Measurements from ENCODE around the gene WDR41. TPM values are rescaled to one million over a fixed set of nuclear protein-coding genes. Genes with fewer than 3 reads are reported as not detected.

The WDR41 gene
- total RNA-seq, 1 experiment from 2014 or later = 25.2 TPM

GRCh38 chr5:77499441-77499840 lies 7.3 kb upstream of the WDR41 start:
- CTCF ChIA-PET = interaction anchor here (0.6 kb wide), 1 partner anchor 413 kb away, joined by 5 read pairs; no protein-coding TSS in a partner anchor

GRCh38 chr5:77498952-77499351 lies 6.8 kb upstream of the WDR41 start:
- BruUV-seq (replicated peaks) = no TSS peak
- no peak for TF ChIP-seq EZH2 (IDR thresholded peaks at IDR 0.05; ENCODE audit: low read depth)
- no peak for TF ChIP-seq CTCF (conservative IDR thresholded peaks at IDR 0.05)
- no peaks in the 10 kb centered on the region for H3K27me3 ChIP-seq (ENCODE audit: insufficient read depth, low read depth)
- H3F3A ChIP-seq (ENCODE audit: insufficient read depth, low read depth) = no peaks in the 10 kb centered on the region
- no peak overlapping the region for H2AFZ ChIP-seq
- H4K20me1 ChIP-seq (ENCODE audit: insufficient read depth) = no peaks in the 10 kb centered on the region
- no peak for DNase-seq
- POLR2A ChIA-PET (ENCODE audit: unreplicated experiment) = no interaction called here
- intact Hi-C loops (cut with micrococcal nuclease; ENCODE audit: unreplicated experiment) = no loop called here
- no peaks in the 10 kb centered on the region for H3K9me2 ChIP-seq (ENCODE audit: insufficient read depth)
- H3K27ac ChIP-seq = no peak overlapping the region
- H3K79me2 ChIP-seq (ENCODE audit: low read depth) = no peaks in the 10 kb centered on the region
- H3K4me2 ChIP-seq = no peak overlapping the region
- H3K9me3 ChIP-seq (ENCODE audit: insufficient read depth, low read depth) = no peaks in the 10 kb centered on the region
- no peak overlapping the region for H3K4me3 ChIP-seq
- H3K36me3 ChIP-seq (ENCODE audit: low read depth) = no peaks in the 10 kb centered on the region
- H3K4me1 ChIP-seq (replicated peaks; ENCODE audit: insufficient read depth) = no peaks in the 10 kb centered on the region
- CTCF ChIA-PET = no interaction called here

More at GRCh38 chr5:77499441-77499840, 7.3 kb upstream of the WDR41 start:
- Histone ChIP-seq H3F3A (ENCODE audit: insufficient read depth, low read depth) (no peaks in the 10 kb centered on the region), H3K9me3 (ENCODE audit: insufficient read depth, low read depth) (no peaks in the 10 kb centered on the region), H3K9me2 (ENCODE audit: insufficient read depth) (no peaks in the 10 kb centered on the region), H3K27me3 (ENCODE audit: insufficient read depth, low read depth) (no peaks in the 10 kb centered on the region), H3K4me3 (no peak overlapping the region), H3K27ac (no peak overlapping the region), H4K20me1 (ENCODE audit: insufficient read depth) (no peaks in the 10 kb centered on the region), H3K79me2 (ENCODE audit: low read depth) (no peaks in the 10 kb centered on the region), H3K4me1 (replicated peaks; ENCODE audit: insufficient read depth) (no peaks in the 10 kb centered on the region), H2AFZ (no peak overlapping the region), H3K36me3 (ENCODE audit: low read depth) (no peaks in the 10 kb centered on the region), H3K4me2 (no peak overlapping the region)
- intact Hi-C loops (cut with micrococcal nuclease; ENCODE audit: unreplicated experiment) = no loop called here
- BruUV-seq (replicated peaks) = no TSS peak
- TF ChIP-seq EZH2 (IDR thresholded peaks at IDR 0.05; ENCODE audit: low read depth) (no peak), CTCF (conservative IDR thresholded peaks at IDR 0.05) (no peak)
- POLR2A ChIA-PET (ENCODE audit: unreplicated experiment) = no interaction called here
- no peak for DNase-seq

- no peaks in the 10 kb centered on the region for H3K9me3 ChIP-seq (ENCODE audit: insufficient read depth, low read depth)
- no peak overlapping the region for H3K4me2 ChIP-seq
- 0 out of 2 replicates have a peak, but pooled peaks cover 6% of the 10 kb centered on the region for H3K79me2 ChIP-seq (ENCODE audit: low read depth)
- H3K27ac ChIP-seq = no peak overlapping the region
- H3F3A ChIP-seq (ENCODE audit: insufficient read depth, low read depth) = no peaks in the 10 kb centered on the region; the same call in 1 of the 2 replicates
- no peak overlapping the region for H3K4me3 ChIP-seq
- ChIA-PET CTCF (no interaction called here), POLR2A (ENCODE audit: unreplicated experiment) (no interaction called here)
- peaks cover 5% of the 10 kb centered on the region; the same call in 1 of the 2 replicates for H3K4me1 ChIP-seq (replicated peaks; ENCODE audit: insufficient read depth)
- no peaks in the 10 kb centered on the region for H3K27me3 ChIP-seq (ENCODE audit: insufficient read depth, low read depth)
- TF ChIP-seq CTCF (conservative IDR thresholded peaks at IDR 0.05) = no peak
- TF ChIP-seq EZH2 (IDR thresholded peaks at IDR 0.05; ENCODE audit: low read depth) = no peak
- no peaks in the 10 kb centered on the region for H3K36me3 ChIP-seq (ENCODE audit: low read depth)
- no peaks in the 10 kb centered on the region for H4K20me1 ChIP-seq (ENCODE audit: insufficient read depth)
- DNase-seq = no peak
- no peaks in the 10 kb centered on the region for H3K9me2 ChIP-seq (ENCODE audit: insufficient read depth)
- intact Hi-C loops (cut with micrococcal nuclease; ENCODE audit: unreplicated experiment) = loop anchor here (5.0 kb wide), 1 partner anchor 368 kb away; no protein-coding TSS in a partner anchor
- no TSS peak for BruUV-seq (replicated peaks)
- no peak overlapping the region for H2AFZ ChIP-seq
These were observed 2.8 kb upstream of the WDR41 start for GRCh38 chr5:77494935-77495334.
